Measurements from ENCODE around the gene HRCT1.
"Not testable (repeated sequence)": the region's sequence is repeated elsewhere in the genome, so short reads cannot be mapped to it uniquely, and the experiment has no call there.

DNA sequence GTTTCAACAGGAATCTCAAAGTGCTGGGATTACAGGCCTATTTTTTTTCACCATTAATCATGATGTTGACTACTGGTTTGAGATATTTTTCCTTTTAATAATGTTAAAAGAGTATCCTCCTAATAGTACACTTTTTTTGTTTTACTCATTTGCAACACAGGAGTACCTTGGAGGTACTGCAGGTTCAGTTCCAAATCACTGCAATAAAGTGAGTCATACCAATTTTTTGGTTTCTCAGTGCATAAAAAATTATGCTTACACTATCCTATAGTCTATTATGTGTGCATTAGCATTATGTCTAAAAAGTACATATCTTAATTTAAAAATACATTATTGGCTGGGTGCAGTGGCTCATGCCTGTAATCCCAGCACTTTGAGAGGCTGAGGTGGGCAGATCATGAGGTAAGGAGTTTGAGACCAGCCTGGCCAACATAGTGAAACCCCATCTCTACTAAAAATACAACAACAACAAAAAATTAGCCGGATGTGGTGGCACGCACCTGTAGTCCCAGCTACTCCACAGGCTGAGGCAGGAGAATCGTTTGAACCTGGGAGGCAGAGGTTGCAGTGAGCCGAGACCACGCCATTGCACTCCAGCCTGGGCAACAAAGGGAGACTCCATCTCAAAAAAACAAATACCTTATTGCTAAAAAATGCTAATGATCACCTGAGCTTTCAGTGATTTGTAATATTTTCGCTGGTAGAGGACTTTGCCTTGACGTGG is 8.5 kb upstream of the HRCT1 start:
- TF ChIP-seq RCOR1 (IDR thresholded peaks at IDR 0.05; ENCODE audit: insufficient replicate concordance, low read length); USF2 (IDR thresholded peaks at IDR 0.05; ENCODE audit: low read depth, low read length); CEBPB (IDR thresholded peaks at IDR 0.05; ENCODE audit: low read depth, low read length): not testable (repeated sequence)
- TF ChIP-seq, protein P1, sequence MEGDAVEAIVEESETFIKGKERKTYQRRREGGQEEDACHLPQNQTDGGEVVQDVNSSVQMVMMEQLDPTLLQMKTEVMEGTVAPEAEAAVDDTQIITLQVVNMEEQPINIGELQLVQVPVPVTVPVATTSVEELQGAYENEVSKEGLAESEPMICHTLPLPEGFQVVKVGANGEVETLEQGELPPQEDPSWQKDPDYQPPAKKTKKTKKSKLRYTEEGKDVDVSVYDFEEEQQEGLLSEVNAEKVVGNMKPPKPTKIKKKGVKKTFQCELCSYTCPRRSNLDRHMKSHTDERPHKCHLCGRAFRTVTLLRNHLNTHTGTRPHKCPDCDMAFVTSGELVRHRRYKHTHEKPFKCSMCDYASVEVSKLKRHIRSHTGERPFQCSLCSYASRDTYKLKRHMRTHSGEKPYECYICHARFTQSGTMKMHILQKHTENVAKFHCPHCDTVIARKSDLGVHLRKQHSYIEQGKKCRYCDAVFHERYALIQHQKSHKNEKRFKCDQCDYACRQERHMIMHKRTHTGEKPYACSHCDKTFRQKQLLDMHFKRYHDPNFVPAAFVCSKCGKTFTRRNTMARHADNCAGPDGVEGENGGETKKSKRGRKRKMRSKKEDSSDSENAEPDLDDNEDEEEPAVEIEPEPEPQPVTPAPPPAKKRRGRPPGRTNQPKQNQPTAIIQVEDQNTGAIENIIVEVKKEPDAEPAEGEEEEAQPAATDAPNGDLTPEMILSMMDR (conservative IDR thresholded peaks at IDR 0.05; ENCODE audit: low read depth, low read length), result not testable (repeated sequence)

Data from IMR-90 (cell line).